Activated naive CD8-positive, alpha-beta T cell treated with anti-CD3 and anti-CD28 coated beads, Interleukin-2, amount 10 ng/mL, durations not matched to agents 7 days and 5 days (primary cell): ENCODE results near the gene ADCY1. TPM values are rescaled to one million over a fixed set of nuclear protein-coding genes. Genes with fewer than 3 reads are reported as not detected.

Source experiments
- ATAC-seq: fragments of 150-1000 bp; cut with Tn5 transposase; one replicate; pipeline ENCODE4 v1.10.0; 2021; ENCODE audit warnings: low read depth, moderate library complexity
- POLR2A ChIA-PET: fragments of 350-600 bp; sonication (Branson Sonifier 250); formaldehyde crosslinking; loops from one replicate; lab custom pipeline; 2021; ENCODE audit warnings: antibody characterized with exemption; lab: Charles Lee
- DNase-seq: peaks from one replicate; pipeline ENCODE4 v3.0.0; 2021
- H3K27ac Mint-ChIP-seq: one replicate; pipeline ENCODE4 v1.8.0; 2022; ENCODE audit warnings: mild to moderate bottlenecking, mixed read lengths
- H3K27me3 Mint-ChIP-seq: one replicate; pipeline ENCODE4 v1.8.0; 2022; ENCODE audit warnings: mild to moderate bottlenecking, moderate library complexity, mixed read lengths
- H3K36me3 Mint-ChIP-seq: one replicate; pipeline ENCODE4 v1.8.0; 2021; ENCODE audit warnings: mild to moderate bottlenecking, mixed read lengths
- H3K4me1 Mint-ChIP-seq: one replicate; pipeline ENCODE4 v1.8.0; 2021; ENCODE audit warnings: mixed read lengths
- H3K4me3 Mint-ChIP-seq: one replicate; pipeline ENCODE4 v1.8.0; 2022; ENCODE audit warnings: mild to moderate bottlenecking, moderate library complexity, mixed read lengths
- H3K9me3 Mint-ChIP-seq: one replicate; pipeline ENCODE4 v1.8.0; 2021; ENCODE audit warnings: mixed read lengths
- total RNA-seq, 2 experiments: library from RNA; stranded (reverse); gene quantifications; one replicate each; pipeline ENCODE4 v1.2.3, GENCODE V29; 2021

The ADCY1 gene
- total RNA-seq, 2 experiments from 2014 or later, result 0.03 to 0.14 TPM

- H3K27me3 Mint-ChIP-seq, result peaks cover 3% of the 10 kb centered on the region
- H3K4me3 Mint-ChIP-seq, result no peak overlapping the region
- ATAC-seq (no peak), DNase-seq (no peak)
- H3K27ac Mint-ChIP-seq, result no peak overlapping the region
- H3K36me3 Mint-ChIP-seq, result no peaks in the 10 kb centered on the region
- no peaks in the 10 kb centered on the region for H3K9me3 Mint-ChIP-seq
- no peaks in the 10 kb centered on the region for H3K4me1 Mint-ChIP-seq
- POLR2A ChIA-PET, result no interaction called here
Measured at GRCh38 chr7:45627691-45628456, 53.7 kb downstream of the ADCY1 start.

DNA sequence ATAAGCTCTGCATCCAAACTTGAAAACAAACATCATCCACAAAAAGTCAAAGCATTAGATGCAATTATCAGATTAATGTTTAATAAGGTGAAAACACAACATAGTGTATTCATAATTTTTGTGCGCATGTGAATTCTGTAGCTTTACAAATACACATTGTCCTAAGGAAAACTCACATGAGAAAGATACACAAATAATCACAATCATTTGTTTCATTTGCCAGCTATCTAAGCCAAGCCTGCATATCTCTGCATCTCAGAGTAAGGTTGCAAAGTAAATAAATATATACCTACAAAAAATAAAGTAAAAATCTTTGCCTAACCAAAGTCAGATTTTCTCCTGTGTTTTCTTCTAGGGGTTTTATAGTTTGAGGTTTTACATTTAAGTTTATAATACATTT is 57.4 kb downstream of the ADCY1 start:
- Mint-ChIP-seq H3K4me3 (no peak overlapping the region), H3K9me3 (no peaks in the 10 kb centered on the region), H3K36me3 (no peaks in the 10 kb centered on the region), H3K4me1 (no peaks in the 10 kb centered on the region), H3K27me3 (peaks cover 17% of the 10 kb centered on the region), H3K27ac (no peak overlapping the region)
- POLR2A ChIA-PET, result no interaction called here
- DNase-seq (no peak), ATAC-seq (no peak)

- Mint-ChIP-seq H3K4me1 (no peaks in the 10 kb centered on the region), H3K9me3 (no peaks in the 10 kb centered on the region), H3K27me3 (peaks cover 19% of the 10 kb centered on the region), H3K4me3 (no peak overlapping the region), H3K27ac (no peak overlapping the region), H3K36me3 (no peaks in the 10 kb centered on the region)
- DNase-seq (no peak), ATAC-seq (no peak)
- POLR2A ChIA-PET, result no interaction called here
Measured at GRCh38 chr7:45636733-45637132, 62.6 kb downstream of the ADCY1 start.

- H3K4me1 Mint-ChIP-seq, result no peaks in the 10 kb centered on the region
- H3K9me3 Mint-ChIP-seq, result no peaks in the 10 kb centered on the region
- no peak for DNase-seq
- H3K4me3 Mint-ChIP-seq, result no peak overlapping the region
- no peaks in the 10 kb centered on the region for H3K36me3 Mint-ChIP-seq
- POLR2A ChIA-PET, result no interaction called here
- H3K27ac Mint-ChIP-seq, result no peak overlapping the region
- peaks cover 20% of the 10 kb centered on the region for H3K27me3 Mint-ChIP-seq
- no peak for ATAC-seq
Measured at GRCh38 chr7:45638916-45639315, 64.7 kb downstream of the ADCY1 start.

DNA sequence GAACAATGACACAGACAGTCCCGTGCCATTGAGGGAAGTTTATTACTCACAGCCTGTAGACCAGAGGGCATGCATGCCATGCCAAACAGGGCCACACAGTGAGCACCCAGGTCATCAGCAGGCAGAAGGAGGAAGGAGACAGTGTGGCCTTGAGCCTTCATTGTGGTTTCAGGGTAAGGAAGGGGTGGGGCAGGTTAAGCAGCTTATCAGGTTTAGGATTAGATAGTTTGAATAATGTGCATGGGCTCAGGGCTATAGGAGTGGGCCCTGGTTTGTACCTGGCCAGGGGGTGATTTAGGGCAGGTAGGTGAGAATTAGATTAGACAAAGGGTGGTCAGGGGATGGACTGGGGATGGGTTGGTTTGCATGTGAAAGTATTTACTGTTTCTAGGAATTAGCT is 67.9 kb downstream of the ADCY1 start:
- DNase-seq (no peak), ATAC-seq (no peak)
- Mint-ChIP-seq H3K4me1 (no peaks in the 10 kb centered on the region), H3K9me3 (no peaks in the 10 kb centered on the region), H3K27ac (no peak overlapping the region), H3K4me3 (no peak overlapping the region), H3K27me3 (peaks cover 6% of the 10 kb centered on the region), H3K36me3 (no peaks in the 10 kb centered on the region)
- POLR2A ChIA-PET, result no interaction called here

DNA sequence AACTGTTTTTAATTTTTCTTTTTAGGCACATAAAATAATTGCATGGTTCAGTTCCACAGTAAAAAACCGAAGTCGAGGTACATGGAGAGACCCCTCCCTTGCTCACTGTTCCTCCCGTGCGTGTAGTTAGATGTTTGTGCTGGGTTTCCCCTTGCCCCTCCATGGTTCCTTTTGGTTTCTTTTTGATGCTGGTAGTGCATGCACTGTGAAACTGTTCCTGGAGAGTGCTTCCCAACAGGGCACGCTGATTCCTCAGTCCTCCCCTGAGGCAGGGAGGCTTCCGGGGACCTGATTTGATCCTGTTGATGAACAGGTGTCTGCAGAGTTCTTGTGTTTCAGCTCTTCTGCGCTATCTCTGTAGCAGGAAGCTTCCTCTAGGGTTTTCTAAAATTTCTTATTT is 69.5 kb downstream of the ADCY1 start:
- H3K4me1 Mint-ChIP-seq, result no peaks in the 10 kb centered on the region
- H3K27ac Mint-ChIP-seq, result no peak overlapping the region
- POLR2A ChIA-PET, result no interaction called here
- no peaks in the 10 kb centered on the region for H3K9me3 Mint-ChIP-seq
- no peak for ATAC-seq
- H3K27me3 Mint-ChIP-seq, result peaks cover 3% of the 10 kb centered on the region
- H3K4me3 Mint-ChIP-seq, result no peak overlapping the region
- DNase-seq, result no peak
- H3K36me3 Mint-ChIP-seq, result no peaks in the 10 kb centered on the region

GRCh38 chr7:45644237-45644636 is 70.1 kb downstream of the ADCY1 start:
- Mint-ChIP-seq H3K27ac (no peak overlapping the region), H3K9me3 (no peaks in the 10 kb centered on the region), H3K4me1 (no peaks in the 10 kb centered on the region), H3K27me3 (peaks cover 3% of the 10 kb centered on the region), H3K36me3 (no peaks in the 10 kb centered on the region), H3K4me3 (no peak overlapping the region)
- DNase-seq, result no peak
- ATAC-seq, result no peak
- POLR2A ChIA-PET, result no interaction called here

- Mint-ChIP-seq H3K27me3 (peaks cover 3% of the 10 kb centered on the region), H3K27ac (no peak overlapping the region), H3K4me1 (no peaks in the 10 kb centered on the region), H3K36me3 (no peaks in the 10 kb centered on the region), H3K4me3 (no peak overlapping the region), H3K9me3 (no peaks in the 10 kb centered on the region)
- POLR2A ChIA-PET, result no interaction called here
- no peak for DNase-seq
- ATAC-seq, result no peak
Measured at GRCh38 chr7:45645141-45645969, 71.2 kb downstream of the ADCY1 start.

GRCh38 chr7:45646207-45646821 is 72.1 kb downstream of the ADCY1 start:
- ATAC-seq (no peak), DNase-seq (no peak)
- H3K27ac Mint-ChIP-seq, result no peak overlapping the region
- no peaks in the 10 kb centered on the region for H3K9me3 Mint-ChIP-seq
- peaks cover 3% of the 10 kb centered on the region for H3K4me1 Mint-ChIP-seq
- no peak overlapping the region for H3K4me3 Mint-ChIP-seq
- H3K36me3 Mint-ChIP-seq, result no peaks in the 10 kb centered on the region
- POLR2A ChIA-PET, result no interaction called here
- peaks cover 3% of the 10 kb centered on the region for H3K27me3 Mint-ChIP-seq

- no peak for ATAC-seq
- Mint-ChIP-seq H3K36me3 (no peaks in the 10 kb centered on the region), H3K9me3 (no peaks in the 10 kb centered on the region), H3K4me1 (peaks cover 3% of the 10 kb centered on the region), H3K27me3 (peaks cover 3% of the 10 kb centered on the region), H3K27ac (no peak overlapping the region), H3K4me3 (no peak overlapping the region)
- POLR2A ChIA-PET, result no interaction called here
- DNase-seq, result no peak
Measured at GRCh38 chr7:45646996-45647825, 73.0 kb downstream of the ADCY1 start.

- POLR2A ChIA-PET, result no interaction called here
- ATAC-seq, result no peak
- no peaks in the 10 kb centered on the region for H3K9me3 Mint-ChIP-seq
- no peak for DNase-seq
- H3K4me3 Mint-ChIP-seq, result no peak overlapping the region
- peaks cover 3% of the 10 kb centered on the region for H3K4me1 Mint-ChIP-seq
- H3K36me3 Mint-ChIP-seq, result no peaks in the 10 kb centered on the region
- peaks cover 3% of the 10 kb centered on the region for H3K27me3 Mint-ChIP-seq
- no peak overlapping the region for H3K27ac Mint-ChIP-seq
Measured at GRCh38 chr7:45647967-45648670, 74.0 kb downstream of the ADCY1 start.

GRCh38 chr7:45648671-45648995 is 74.5 kb downstream of the ADCY1 start:
- DNase-seq, result no peak
- peaks cover 1% of the 10 kb centered on the region for H3K27me3 Mint-ChIP-seq
- no peaks in the 10 kb centered on the region for H3K36me3 Mint-ChIP-seq
- no peak for ATAC-seq
- H3K4me3 Mint-ChIP-seq, result no peak overlapping the region
- peaks cover 3% of the 10 kb centered on the region for H3K4me1 Mint-ChIP-seq
- POLR2A ChIA-PET, result no interaction called here
- no peak overlapping the region for H3K27ac Mint-ChIP-seq
- no peaks in the 10 kb centered on the region for H3K9me3 Mint-ChIP-seq
